NCI-H1092 treated with DMSO at 0.1 percent for 48 hours (cell line): ENCODE data around the gene NDUFV2.

Source experiments
- DNase-seq: peaks from one replicate; lab custom pipeline; 2025; lab: John Stamatoyannopoulos, UW

Gene NDUFV2

GRCh38 chr18:9117980-9118841 lies 15.7 kb downstream of the NDUFV2 start:
- no peak for DNase-seq

- DNase-seq, result no peak
Measured at GRCh38 chr18:9120796-9121195, 18.3 kb downstream of the NDUFV2 start.

GRCh38 chr18:9123520-9123919 lies 21.0 kb downstream of the NDUFV2 start:
- DNase-seq, result no peak

- DNase-seq, result no peak
Measured at GRCh38 chr18:9124824-9125223, 22.3 kb downstream of the NDUFV2 start.

- no peak for DNase-seq
Measured at GRCh38 chr18:9126337-9126736, 23.8 kb downstream of the NDUFV2 start.

GRCh38 chr18:9130195-9130594 lies 27.7 kb downstream of the NDUFV2 start:
- no peak for DNase-seq

GRCh38 chr18:9130806-9131205 lies 28.3 kb downstream of the NDUFV2 start:
- no peak for DNase-seq

GRCh38 chr18:9132628-9133027 lies 30.1 kb downstream of the NDUFV2 start:
- no peak for DNase-seq

GRCh38 chr18:9133225-9133624 lies 30.7 kb downstream of the NDUFV2 start:
- DNase-seq, result no peak

GRCh38 chr18:9135081-9135911 lies 32.8 kb downstream of the NDUFV2 start:
- DNase-seq, result no peak

- DNase-seq, result peak; percentile 66
Measured at GRCh38 chr18:9135912-9136314, 33.4 kb downstream of the NDUFV2 start.

- DNase-seq, result peak; percentile 90
Measured at GRCh38 chr18:9136315-9137155, 34.0 kb downstream of the NDUFV2 start, which contains the start of gene ANKRD12. Gene ANKRD12 (plus strand): TSS chr18:9136781. CDS start chr18:9182433, 45,652 bp downstream.

- DNase-seq, result peak; percentile 65
Measured at GRCh38 chr18:9137168-9138066, 34.9 kb downstream of the NDUFV2 start.

- DNase-seq, result no peak
Measured at GRCh38 chr18:9139400-9140039, 37.0 kb downstream of the NDUFV2 start.

GRCh38 chr18:9140381-9140780 lies 37.9 kb downstream of the NDUFV2 start:
- no peak for DNase-seq

- DNase-seq, result no peak
Measured at GRCh38 chr18:9140984-9141383, 38.5 kb downstream of the NDUFV2 start.

- no peak for DNase-seq
Measured at GRCh38 chr18:9146224-9146623, 43.7 kb downstream of the NDUFV2 start.

- DNase-seq, result peak; percentile 39
Measured at GRCh38 chr18:9147440-9148202, 45.1 kb downstream of the NDUFV2 start.

GRCh38 chr18:9148203-9148552 lies 45.7 kb downstream of the NDUFV2 start:
- DNase-seq, result no peak

GRCh38 chr18:9150121-9150520 lies 47.6 kb downstream of the NDUFV2 start:
- DNase-seq, result no peak
